SK-N-DZ (cell line): ENCODE data around the gene SLC49A4. TPM values are rescaled to one million over a fixed set of nuclear protein-coding genes. Genes with fewer than 3 reads are reported as not detected.
A peak's percentile ranks its signal among the peaks of the same experiment; 100 is the strongest.
"Not testable (repeated sequence)": the region's sequence is repeated elsewhere in the genome, so short reads cannot be mapped to it uniquely, and the experiment has no call there.

Source experiments
- DNase-seq: peaks from one replicate; pipeline ENCODE4 v3.0.0-alpha.2; 2015; ENCODE audit warnings: low spot score
- polyA plus RNA-seq, 2 experiments: library from polyadenylated mRNA; depleted of rRNA; stranded (reverse); fragments of >200 nt; gene quantifications; 2 replicates each; pipeline ENCODE4 v1.2.3, GENCODE V29; 2014

Gene SLC49A4, protein sequence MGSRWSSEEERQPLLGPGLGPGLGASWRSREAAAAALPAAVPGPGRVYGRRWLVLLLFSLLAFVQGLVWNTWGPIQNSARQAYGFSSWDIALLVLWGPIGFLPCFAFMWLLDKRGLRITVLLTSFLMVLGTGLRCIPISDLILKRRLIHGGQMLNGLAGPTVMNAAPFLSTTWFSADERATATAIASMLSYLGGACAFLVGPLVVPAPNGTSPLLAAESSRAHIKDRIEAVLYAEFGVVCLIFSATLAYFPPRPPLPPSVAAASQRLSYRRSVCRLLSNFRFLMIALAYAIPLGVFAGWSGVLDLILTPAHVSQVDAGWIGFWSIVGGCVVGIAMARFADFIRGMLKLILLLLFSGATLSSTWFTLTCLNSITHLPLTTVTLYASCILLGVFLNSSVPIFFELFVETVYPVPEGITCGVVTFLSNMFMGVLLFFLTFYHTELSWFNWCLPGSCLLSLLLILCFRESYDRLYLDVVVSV
- 29.1 and 31.4 TPM in 2 replicates for polyA plus RNA-seq (2014; cell fraction: cytosol; rRNA removed)
- 15.3 and 17.5 TPM in 2 replicates for polyA plus RNA-seq (2014; cell fraction: nucleus; rRNA removed)

GRCh38 chr3:122794779-122795673 is at the start of gene SLC49A4:
SLC49A4 (plus strand) TSS chr3:122795069; CDS start chr3:122795193, 124 bp downstream.
- peak; percentile 86 for DNase-seq

DNA sequence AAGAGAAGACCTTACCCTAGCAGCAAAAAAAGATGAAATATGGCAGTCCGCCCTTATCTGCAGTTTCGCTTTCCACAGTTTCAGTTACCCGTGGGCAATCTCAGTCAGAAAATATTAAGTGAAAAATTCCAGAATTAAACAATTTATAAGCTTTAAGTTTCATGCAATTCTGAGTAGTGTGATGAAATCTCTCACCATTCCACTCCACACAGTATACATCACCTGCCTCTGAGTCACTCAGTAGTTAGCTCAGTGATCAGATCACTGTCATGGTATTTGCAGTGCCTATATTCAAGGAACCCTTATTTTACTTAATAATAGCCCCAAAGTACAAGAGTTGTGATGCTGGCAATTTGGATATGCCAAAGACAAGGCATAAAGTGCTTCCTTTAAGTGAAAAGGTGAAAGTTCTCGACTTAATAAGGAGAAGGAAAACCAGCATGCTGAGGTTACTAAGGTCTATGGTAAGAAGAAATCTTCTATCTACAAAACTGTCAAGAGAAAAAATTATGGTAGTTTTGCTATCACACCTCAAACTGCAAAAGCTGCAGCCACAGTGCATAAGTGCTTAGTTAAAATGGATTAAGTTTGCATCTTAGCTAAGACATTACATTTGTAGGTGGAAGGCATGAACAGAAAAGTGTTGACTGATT is 49.4 kb upstream of the SLC49A4 start:
- no peak for DNase-seq

DNA sequence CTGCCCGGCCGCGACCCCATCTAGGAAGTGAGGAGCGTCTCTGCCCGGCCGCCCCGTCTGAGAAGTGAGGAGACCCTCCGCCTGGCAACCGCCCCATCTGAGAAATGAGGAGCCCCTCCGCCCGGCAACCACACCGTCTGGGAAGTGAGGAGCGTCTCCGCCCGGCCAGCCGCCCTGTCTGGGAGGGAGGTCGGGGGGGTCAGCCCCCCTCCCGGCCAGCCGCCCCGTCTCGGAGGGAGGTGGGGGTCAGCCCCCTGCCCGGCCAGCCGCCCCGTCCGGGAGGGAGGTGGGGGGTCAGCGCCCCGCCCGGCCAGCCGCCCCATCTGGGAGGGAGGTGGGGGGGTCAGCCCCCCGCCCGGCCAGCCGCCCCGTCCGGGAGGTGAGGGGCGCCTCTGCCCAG is 47.6 kb upstream of the SLC49A4 start:
- not testable (repeated sequence) for DNase-seq

DNA sequence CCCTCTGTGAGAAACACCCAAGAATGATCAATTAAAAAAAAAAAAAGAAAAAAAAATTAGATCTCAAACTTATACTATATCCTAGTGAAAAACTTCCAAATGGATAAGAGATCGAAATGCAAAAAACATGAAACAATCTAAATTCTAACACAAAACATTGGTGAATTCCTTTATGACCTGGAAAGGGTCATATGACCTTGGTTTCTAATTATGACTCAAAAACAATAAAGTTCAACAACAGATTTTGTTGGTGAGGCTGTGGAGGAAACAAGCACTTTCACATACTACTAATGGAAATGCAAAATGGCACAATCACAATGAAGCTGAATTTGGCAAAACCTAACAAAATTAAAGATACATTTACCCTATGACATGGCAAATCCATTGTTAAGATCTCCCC is 46.5 kb upstream of the SLC49A4 start:
- no peak for DNase-seq

- DNase-seq, result peak; percentile 14
Measured at GRCh38 chr3:122754929-122755328, 39.9 kb upstream of the SLC49A4 start.

DNA sequence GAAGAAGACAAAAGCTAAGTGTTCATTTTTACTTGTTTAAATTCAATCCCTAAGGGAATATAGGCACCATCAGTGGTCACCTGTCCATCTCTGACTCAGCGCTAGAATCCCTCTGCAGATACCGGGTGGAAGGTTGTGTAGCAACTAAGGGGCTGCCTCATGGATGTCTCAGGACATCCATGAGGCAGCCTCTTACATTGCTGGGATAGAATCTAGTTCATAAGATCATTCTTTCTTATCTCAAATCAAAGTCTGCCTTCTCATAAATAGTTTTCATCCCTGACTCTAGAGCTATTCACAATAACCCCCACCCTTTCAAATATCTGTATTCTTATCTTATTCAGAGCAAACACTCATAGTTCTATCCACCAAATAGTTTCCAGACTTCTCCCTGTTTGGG is 39.4 kb upstream of the SLC49A4 start:
- no peak for DNase-seq

DNA sequence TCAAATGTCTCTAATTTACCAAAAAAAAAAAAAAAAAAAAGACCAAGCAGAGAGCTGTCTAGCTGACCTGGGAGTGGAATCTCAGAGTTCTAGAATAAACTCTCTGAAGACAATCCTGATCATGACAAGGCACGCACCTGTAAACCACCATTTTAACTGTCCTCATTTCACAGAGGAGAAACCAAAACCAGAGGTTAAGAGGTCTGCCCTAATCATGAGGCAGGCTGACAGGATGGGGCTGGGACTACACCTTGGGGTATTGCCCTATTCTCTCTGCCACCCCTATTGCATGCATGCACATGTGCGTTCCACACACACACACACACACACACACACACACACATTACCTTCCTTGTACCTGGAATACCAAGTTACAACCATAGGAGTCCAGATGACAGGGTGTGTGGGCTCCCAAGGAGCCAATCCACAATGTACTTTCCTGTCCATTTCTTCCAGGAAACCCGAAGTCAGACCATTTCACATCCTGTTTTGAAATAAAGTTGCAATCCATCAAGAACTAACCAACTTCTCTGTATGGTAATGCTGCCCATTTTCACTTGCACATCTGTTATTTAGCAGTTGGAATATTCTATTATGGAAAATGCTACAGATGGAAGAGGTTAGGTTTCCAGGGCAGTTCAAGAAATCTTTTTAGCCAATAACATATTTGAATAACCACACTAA is 35.9 kb upstream of the SLC49A4 start:
- DNase-seq, result no peak

- no peak for DNase-seq
Measured at GRCh38 chr3:122760453-122761271, 34.2 kb upstream of the SLC49A4 start.

DNA sequence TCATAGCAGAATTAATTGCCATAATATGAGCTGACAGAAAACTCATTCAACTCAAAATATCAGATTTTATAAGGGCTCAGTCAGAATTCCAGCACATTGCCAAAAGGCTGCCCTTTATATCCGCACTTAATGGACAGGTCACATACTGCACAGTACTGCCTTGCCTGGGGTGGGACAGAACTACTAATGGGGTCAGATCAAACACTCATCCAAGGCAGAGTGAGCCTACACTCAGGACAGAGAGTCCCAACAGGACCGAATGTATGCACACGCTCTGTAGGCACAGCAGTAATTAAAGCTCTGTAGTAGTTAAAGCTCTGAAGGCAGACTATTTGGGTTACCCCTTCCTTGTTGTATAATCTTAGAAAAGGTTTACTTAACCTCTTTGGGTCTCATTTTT is 28.4 kb upstream of the SLC49A4 start:
- no peak for DNase-seq

DNA sequence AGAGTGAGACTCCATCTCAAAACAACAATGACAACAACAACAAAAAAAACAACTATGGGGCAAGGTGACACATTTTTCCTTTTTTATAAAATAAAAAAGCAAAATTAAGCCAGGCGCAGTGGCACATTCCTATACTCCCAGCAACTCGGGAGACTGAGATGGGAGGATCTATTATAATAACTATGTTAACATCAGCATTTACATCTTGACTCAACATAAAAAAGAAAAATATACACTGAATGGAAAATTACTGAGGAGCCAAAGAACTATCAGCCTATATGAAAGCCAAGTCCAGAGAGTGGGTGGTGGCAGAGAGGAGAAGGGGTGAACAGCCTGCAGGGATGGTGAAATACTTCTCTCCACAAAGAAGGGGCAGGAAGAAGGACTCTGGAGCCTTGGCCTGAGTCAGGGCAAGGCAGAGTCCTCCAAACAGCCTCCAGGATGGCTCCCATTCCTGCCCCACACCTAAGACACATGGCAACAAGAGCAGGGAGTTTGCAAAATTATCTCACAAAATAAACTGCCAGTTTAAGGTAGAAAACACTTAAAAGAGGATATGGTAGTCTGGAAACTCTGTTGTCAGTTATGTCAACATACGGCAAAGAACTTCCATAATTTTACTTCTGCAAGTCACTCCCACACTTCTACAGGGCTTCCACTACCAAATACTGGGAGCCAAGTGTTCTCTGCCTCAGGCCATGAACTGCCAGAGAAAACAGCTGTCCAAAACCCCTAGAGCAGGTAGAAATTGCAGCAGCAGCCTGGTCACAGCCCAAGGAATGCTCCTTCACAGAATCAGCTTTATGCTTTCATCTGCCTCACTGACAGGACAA is 27.1 kb upstream of the SLC49A4 start:
- DNase-seq, result no peak

GRCh38 chr3:122770521-122771202 is 24.2 kb upstream of the SLC49A4 start:
- DNase-seq, result no peak

- no peak for DNase-seq
Measured at GRCh38 chr3:122772827-122773226, 22.0 kb upstream of the SLC49A4 start.

GRCh38 chr3:122773944-122774509 is 20.8 kb upstream of the SLC49A4 start:
- DNase-seq, result no peak

DNA sequence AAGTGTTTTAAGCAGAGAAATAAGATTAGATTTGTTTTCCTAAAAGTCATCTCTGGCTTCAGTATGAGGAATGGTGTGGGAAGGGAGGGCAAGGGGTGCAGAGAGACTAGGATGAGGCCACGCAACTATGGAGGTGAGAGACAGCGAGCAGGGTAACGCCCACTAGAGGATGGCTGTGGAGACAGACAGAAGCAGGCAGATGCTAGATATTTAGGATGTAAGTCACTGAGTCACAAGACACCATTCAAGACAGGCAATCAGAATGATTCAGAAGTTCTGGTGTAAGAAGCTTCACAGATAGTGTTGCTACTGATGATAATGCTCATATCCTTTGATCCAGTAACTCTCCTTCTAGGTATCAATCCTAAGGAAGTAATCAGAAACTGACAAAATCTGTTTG is 20.3 kb upstream of the SLC49A4 start:
- no peak for DNase-seq

DNA sequence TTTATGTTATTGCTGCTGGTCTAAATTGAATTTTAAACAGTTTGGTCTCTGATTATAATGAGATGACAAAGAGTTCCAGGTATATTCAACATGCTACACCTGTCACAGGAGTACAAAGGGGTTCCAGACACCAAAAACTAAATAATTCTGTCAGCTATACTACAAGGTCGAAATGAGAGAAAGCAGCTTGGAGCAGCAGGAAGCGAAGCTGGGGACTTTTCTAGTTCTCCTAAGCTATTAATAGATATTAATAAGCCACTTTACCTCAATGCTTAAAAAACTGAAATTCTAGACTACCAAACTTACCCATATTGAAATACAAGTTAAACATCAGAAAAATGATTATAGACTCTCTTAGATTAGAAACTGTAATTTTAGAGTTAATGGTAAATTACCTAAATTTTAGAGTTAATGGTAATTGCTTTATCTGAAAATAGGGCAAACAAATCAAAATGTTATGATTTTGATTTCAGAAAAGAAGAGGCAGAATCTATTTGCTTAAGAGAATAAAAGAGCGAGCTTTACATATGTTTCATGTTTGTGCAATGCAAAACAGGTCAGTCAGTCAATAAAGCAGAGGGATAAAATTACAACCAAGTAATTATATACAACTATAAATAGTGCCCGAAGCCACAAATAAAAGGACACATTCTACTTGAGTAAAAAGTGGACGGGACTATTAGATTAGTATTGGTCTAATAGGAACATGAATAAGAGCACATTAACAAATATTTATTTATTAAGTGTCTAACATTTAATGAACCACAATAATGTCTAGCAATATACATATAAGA is 18.0 kb upstream of the SLC49A4 start:
- DNase-seq, result no peak

DNA sequence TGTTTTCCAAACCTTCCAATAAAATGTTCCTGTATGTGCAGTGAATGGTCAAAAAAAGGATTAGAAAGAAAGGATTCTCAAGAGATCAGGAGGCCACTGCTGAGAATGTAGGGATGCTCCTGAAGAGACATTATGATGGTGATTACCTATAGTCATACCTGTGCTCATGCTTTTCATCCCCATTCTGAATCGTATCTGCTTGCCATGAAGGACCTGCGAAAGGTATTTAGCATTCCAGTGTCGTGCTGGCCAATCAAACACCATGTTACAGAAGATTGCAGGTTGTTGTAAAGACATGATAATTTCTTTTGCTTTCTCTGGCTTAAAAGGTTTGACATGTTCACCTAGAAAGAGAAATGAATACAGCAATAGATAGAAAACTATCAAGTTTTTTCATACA is 17.3 kb upstream of the SLC49A4 start:
- DNase-seq, result no peak

- DNase-seq, result no peak
Measured at GRCh38 chr3:122782804-122783203, 12.1 kb upstream of the SLC49A4 start.

DNA sequence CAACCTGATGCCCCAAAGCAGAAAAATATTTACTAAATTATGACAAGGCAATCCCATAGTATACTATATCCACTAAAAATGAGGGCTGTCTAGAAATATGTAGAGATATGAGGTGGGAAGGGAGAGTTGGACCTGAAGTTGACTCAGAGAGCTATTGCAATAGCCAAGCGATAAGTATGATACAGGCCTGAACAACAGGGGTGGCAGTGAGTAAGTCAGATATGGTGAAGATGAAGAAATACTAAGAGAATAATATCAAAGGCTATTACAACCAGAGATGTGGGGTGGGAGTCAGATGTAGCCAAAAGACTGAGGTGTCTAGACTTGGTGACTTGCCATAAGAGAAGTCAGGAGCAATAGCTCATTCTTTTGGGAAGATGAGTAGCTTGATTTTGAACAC is 10.4 kb upstream of the SLC49A4 start:
- DNase-seq, result no peak
